Panc1 (cell line): ENCODE data around the gene CYP3A5. TPM values are rescaled to one million over a fixed set of nuclear protein-coding genes. Genes with fewer than 3 reads are reported as not detected.

Experiments used
- ATAC-seq: fragments of 200-7000 bp; cut with Tn5 transposase; 2 replicates; pipeline ENCODE4 v1.9.1; 2020; ENCODE audit warnings: mild to moderate bottlenecking, moderate library complexity
- BruUV-seq: library from RNA; stranded (reverse); fragments of 400-500 nt; replicated peaks from 2 replicates; lab custom pipeline; 2021; lab: Mats Ljungman, UMichigan
- CTCF ChIA-PET: fragments of 300-600 bp; sonication (Branson Sonifier 250); formaldehyde crosslinking; loops from one replicate; lab custom pipeline; 2022; ENCODE audit warnings: antibody characterized with exemption; lab: Charles Lee
- POLR2A ChIA-PET: fragments of 300-600 bp; sonication (Branson Sonifier 250); formaldehyde crosslinking; loops from one replicate; lab custom pipeline; 2022; ENCODE audit warnings: antibody characterized with exemption; lab: Charles Lee
- DNase-seq: peaks from one replicate; pipeline ENCODE4 v3.0.0-alpha.2; 2010; ENCODE audit warnings: low read depth, low spot score
- H3K27ac ChIP-seq: 2 replicates; pipeline ENCODE4 v1.5.1; 2011; ENCODE audit warnings: mild to moderate bottlenecking, low read length, inconsistent platforms
- H3K27me3 ChIP-seq: fragments of 200-500 bp; sonication (Bioruptor generic); 2 replicates; pipeline ENCODE4 v1.6.0; 2014; ENCODE audit warnings: low read length, inconsistent platforms; ENCODE audit not compliant: control insufficient read depth, insufficient read depth
- H3K36me3 ChIP-seq: fragments of 200-500 bp; sonication (Bioruptor generic); 2 replicates; pipeline ENCODE4 v1.5.1; 2014; ENCODE audit warnings: inconsistent platforms, mild to moderate bottlenecking, low read length, moderate library complexity; ENCODE audit not compliant: control insufficient read depth, insufficient read depth
- H3K4me1 ChIP-seq: 2 replicates; pipeline ENCODE4 v1.5.1; 2011; ENCODE audit warnings: inconsistent platforms, mild to moderate bottlenecking, low read length, moderate library complexity; ENCODE audit not compliant: control insufficient read depth, insufficient read depth
- H3K4me3 ChIP-seq, 2 experiments: 2 replicates each; pipeline ENCODE4 v1.5.1; 2011 to 2012; ENCODE audit warnings: low read depth in 2 of 2, low read length in 2 of 2, mild to moderate bottlenecking in 2 of 2, inconsistent platforms in 1 of 2, moderate library complexity in 1 of 2
- H3K9me3 ChIP-seq: fragments of 200-500 bp; sonication (Bioruptor generic); 2 replicates; pipeline ENCODE4 v1.5.1; 2014; ENCODE audit warnings: low read depth, mild to moderate bottlenecking, inconsistent platforms, low read length, moderate library complexity; ENCODE audit not compliant: control insufficient read depth, insufficient read depth
- POLR2AphosphoS5 ChIP-seq: IDR thresholded peaks from 2 replicates; pipeline ENCODE4 v1.6.1; 2012; ENCODE audit warnings: mild to moderate bottlenecking, low read depth, low read length, moderate library complexity
- SIN3A ChIP-seq: IDR thresholded peaks from 2 replicates; pipeline ENCODE4 v1.6.1; 2012; ENCODE audit warnings: low read depth, mild to moderate bottlenecking, low read length, moderate library complexity, borderline replicate concordance; ENCODE audit not compliant: insufficient read depth
- TCF7L2 ChIP-seq: IDR thresholded peaks from 2 replicates; pipeline ENCODE4 v1.6.1; 2011; ENCODE audit warnings: mild to moderate bottlenecking, low read depth, low read length, inconsistent platforms
- in situ Hi-C: cut with HindIII; loops from 2 replicates; pipeline ENCODE4 v1.10.0; 2016; ENCODE audit warnings: low sequenced_read_pairs, low pct_unique_long_range_greater_than_20kb
- intact Hi-C: fragments of 100-400 bp; cut with micrococcal nuclease; formaldehyde crosslinking; loops from one replicate; pipeline ENCODE4 v1.10.0; 2022; ENCODE audit not compliant: unreplicated experiment
- total RNA-seq: library from RNA; stranded (reverse); gene quantifications from one replicate; pipeline ENCODE4 v1.2.1, GENCODE V29; 2021; ENCODE audit not compliant: unreplicated experiment
- TF ChIP-seq, protein P1 (sequence below): fragments of 450-650 bp; IDR thresholded peaks from 2 replicates; pipeline ENCODE4 v1.5.1; 2017; ENCODE audit warnings: mild to moderate bottlenecking
- TF ChIP-seq, protein P2 (sequence below), 2 experiments: IDR thresholded peaks; 2 replicates each; pipeline ENCODE4 v1.6.1; 2011 to 2012; ENCODE audit warnings: low read depth in 2 of 2, control low read depth in 1 of 2, low read length in 1 of 2, mild to moderate bottlenecking in 1 of 2, moderate library complexity in 1 of 2; ENCODE audit not compliant: insufficient read depth in 1 of 2

Gene CYP3A5
- total RNA-seq, 1 experiment from 2014 or later = 0.31 TPM

DNA sequence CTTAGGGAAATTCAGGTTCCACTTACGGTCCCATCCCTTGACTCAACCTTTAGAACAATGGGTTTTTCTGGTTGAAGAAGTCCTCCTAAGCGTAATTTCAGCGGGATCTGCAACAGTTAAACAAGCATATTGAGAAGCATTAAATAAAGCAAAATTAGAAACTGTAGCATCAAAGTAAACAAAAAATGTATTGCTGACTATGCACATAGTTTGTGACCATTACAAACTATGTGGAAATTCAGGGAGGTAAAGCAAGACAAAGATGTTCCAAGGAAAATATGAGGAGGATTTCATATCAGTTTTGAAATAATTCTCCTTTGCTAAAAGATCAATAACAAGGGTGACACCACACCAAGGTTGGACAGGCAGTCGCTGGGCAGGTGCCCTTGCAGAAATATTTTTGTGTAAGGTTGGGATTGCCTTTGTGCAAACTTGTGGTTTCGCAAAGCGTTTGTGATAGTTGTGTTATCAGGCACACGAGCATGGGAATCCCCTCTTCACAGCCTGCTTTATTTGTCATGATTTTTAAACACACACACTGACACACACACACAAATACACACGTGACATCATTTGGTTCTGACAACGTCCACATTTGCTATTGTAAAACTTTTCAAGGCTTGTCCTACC, 5.4 kb upstream of the CYP3A5 start:
- no peak for DNase-seq
- POLR2A ChIA-PET = no interaction called here
- Histone ChIP-seq H3K9me3 (no peaks in the 10 kb centered on the region), H3K27ac (no peak overlapping the region), H3K27me3 (peaks cover 3% of the 10 kb centered on the region; the same call in 1 of the 2 replicates), H3K36me3 (no peaks in the 10 kb centered on the region), H3K4me1 (no peaks in the 10 kb centered on the region), H3K4me3 (no peak overlapping the region)
- CTCF ChIA-PET = no interaction called here
- intact Hi-C loops = no loop called here
- no peak for ATAC-seq
- BruUV-seq = no TSS peak
- TF ChIP-seq SIN3A (no peak), POLR2AphosphoS5 (no peak), TCF7L2 (no peak)
- TF ChIP-seq, protein P1, sequence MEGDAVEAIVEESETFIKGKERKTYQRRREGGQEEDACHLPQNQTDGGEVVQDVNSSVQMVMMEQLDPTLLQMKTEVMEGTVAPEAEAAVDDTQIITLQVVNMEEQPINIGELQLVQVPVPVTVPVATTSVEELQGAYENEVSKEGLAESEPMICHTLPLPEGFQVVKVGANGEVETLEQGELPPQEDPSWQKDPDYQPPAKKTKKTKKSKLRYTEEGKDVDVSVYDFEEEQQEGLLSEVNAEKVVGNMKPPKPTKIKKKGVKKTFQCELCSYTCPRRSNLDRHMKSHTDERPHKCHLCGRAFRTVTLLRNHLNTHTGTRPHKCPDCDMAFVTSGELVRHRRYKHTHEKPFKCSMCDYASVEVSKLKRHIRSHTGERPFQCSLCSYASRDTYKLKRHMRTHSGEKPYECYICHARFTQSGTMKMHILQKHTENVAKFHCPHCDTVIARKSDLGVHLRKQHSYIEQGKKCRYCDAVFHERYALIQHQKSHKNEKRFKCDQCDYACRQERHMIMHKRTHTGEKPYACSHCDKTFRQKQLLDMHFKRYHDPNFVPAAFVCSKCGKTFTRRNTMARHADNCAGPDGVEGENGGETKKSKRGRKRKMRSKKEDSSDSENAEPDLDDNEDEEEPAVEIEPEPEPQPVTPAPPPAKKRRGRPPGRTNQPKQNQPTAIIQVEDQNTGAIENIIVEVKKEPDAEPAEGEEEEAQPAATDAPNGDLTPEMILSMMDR = no peak
- TF ChIP-seq, protein P2, sequence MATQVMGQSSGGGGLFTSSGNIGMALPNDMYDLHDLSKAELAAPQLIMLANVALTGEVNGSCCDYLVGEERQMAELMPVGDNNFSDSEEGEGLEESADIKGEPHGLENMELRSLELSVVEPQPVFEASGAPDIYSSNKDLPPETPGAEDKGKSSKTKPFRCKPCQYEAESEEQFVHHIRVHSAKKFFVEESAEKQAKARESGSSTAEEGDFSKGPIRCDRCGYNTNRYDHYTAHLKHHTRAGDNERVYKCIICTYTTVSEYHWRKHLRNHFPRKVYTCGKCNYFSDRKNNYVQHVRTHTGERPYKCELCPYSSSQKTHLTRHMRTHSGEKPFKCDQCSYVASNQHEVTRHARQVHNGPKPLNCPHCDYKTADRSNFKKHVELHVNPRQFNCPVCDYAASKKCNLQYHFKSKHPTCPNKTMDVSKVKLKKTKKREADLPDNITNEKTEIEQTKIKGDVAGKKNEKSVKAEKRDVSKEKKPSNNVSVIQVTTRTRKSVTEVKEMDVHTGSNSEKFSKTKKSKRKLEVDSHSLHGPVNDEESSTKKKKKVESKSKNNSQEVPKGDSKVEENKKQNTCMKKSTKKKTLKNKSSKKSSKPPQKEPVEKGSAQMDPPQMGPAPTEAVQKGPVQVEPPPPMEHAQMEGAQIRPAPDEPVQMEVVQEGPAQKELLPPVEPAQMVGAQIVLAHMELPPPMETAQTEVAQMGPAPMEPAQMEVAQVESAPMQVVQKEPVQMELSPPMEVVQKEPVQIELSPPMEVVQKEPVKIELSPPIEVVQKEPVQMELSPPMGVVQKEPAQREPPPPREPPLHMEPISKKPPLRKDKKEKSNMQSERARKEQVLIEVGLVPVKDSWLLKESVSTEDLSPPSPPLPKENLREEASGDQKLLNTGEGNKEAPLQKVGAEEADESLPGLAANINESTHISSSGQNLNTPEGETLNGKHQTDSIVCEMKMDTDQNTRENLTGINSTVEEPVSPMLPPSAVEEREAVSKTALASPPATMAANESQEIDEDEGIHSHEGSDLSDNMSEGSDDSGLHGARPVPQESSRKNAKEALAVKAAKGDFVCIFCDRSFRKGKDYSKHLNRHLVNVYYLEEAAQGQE (IDR thresholded peaks at IDR 0.05; ENCODE audit: insufficient read depth in 1 of 2, low read depth in 2 of 2, low read length in 1 of 2) = no peak
- in situ Hi-C loops = no loop called here

DNA sequence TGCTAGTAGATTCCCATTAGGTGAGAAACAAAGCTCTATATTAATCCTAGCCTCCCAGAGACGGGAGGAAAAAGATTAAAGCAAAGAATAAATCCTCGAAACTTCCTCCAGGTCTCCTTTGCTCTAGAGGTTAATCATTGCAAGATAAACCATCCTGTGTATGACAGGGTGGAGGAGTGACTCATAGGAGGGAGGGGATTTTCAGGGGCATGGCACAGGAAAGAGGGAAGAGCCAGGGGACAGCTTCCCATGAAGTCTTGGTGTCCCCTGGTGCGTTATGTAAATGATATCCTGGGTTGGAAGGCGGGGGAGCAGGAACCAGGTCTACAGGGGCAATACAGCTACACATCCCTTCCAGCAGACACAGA, 780 bp downstream of the CYP3A5 start:
- Histone ChIP-seq H3K27ac (no peak overlapping the region), H3K9me3 (no peaks in the 10 kb centered on the region), H3K4me3 (no peak overlapping the region), H3K36me3 (no peaks in the 10 kb centered on the region), H3K27me3 (no peaks in the 10 kb centered on the region; the same call in 1 of the 2 replicates), H3K4me1 (no peaks in the 10 kb centered on the region)
- BruUV-seq = no TSS peak
- peak; percentile 8 for DNase-seq
- intact Hi-C loops (no loop called here), in situ Hi-C loops (no loop called here)
- no peak for TF ChIP-seq POLR2AphosphoS5
- TF ChIP-seq SIN3A = no peak
- TF ChIP-seq, protein P1 = no peak
- TF ChIP-seq TCF7L2 = no peak
- TF ChIP-seq, protein P2 (IDR thresholded peaks at IDR 0.05; ENCODE audit: insufficient read depth in 1 of 2, low read depth in 2 of 2, low read length in 1 of 2) = no peak
- CTCF ChIA-PET = no interaction called here
- POLR2A ChIA-PET = no interaction called here
- peak; percentile 60; the same call in 1 of the 2 replicates for ATAC-seq
